ENCODE measurements around the gene PPP1R12C. TPM values are rescaled to one million over a fixed set of nuclear protein-coding genes. Genes with fewer than 3 reads are reported as not detected.

The PPP1R12C gene
- total RNA-seq, 1 donor from 2014 or later, result 16.7 TPM

DNA sequence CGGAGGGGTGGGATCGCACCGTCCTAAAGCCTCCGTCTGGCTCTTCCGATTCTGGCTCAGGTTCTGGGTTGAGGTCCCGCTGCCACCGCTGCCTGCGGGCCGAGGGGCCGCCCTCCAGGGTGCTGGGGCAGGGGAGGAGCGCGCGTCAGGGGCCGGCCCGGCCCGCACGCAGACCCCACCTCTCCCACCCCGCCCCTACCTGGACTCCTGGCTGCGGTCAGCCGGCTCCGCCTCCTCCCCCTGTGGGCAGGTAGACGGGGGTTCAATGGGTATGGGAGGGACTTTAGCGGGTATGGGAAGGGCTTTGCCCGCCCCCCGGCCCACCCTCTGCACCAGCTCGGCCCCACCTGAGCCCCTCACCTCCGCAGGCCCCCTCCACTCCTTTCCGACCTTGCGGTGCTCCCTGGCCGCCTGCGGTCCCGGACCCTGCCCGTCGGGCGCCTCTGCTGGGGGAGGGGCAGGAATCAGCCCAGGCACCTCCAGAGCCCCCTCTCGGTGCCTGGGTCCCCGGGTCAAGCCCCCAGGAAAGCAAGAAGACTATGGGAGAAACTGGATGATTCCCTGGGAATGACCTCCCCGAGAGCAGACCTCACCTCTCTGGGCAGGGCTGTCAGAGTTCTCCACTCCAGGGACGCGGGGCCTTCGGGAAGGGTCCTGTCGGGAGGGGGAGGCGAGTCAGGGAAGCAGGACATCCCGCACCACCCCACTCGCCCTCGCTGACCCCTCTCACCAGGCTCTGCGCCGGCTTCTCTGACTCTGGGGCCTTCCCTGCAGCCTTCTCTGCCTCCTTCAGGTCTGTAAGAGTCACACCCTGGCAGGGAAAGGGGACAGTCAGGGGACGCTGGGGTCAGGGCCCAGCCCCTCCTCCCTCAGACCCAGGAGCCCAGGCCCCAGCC, 24.8 kb downstream of the PPP1R12C start:
- peak in 1 of 2 donors; percentile 35 for DNase-seq (ENCODE audit: low spot score in 2 of 2)
- FAIRE-seq, result no peak

DNA sequence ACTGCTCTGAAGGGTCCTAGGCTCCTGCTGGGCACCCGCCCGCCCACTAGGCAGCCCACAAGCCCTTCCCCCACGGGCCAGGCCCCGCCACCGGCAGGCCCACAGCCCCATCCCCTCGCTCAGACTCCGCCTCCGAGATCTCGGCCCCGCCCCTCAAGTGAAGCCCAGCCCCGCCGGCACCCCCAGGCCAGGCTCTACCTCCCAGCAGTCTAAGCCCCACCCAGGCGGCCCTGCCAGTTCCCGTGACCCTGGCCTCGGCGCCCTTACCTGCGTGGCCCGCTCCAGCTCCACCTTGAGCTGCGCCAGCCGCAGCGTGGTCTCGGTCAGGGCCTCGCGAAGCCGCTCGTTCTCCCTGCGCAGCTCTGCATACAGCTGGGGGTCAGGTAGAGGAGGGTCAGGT, 25.5 kb downstream of the PPP1R12C start:
- FAIRE-seq (no peak), DNase-seq (ENCODE audit: low spot score in 2 of 2) (peak in 1 of 2 donors; percentile 35)

DNA sequence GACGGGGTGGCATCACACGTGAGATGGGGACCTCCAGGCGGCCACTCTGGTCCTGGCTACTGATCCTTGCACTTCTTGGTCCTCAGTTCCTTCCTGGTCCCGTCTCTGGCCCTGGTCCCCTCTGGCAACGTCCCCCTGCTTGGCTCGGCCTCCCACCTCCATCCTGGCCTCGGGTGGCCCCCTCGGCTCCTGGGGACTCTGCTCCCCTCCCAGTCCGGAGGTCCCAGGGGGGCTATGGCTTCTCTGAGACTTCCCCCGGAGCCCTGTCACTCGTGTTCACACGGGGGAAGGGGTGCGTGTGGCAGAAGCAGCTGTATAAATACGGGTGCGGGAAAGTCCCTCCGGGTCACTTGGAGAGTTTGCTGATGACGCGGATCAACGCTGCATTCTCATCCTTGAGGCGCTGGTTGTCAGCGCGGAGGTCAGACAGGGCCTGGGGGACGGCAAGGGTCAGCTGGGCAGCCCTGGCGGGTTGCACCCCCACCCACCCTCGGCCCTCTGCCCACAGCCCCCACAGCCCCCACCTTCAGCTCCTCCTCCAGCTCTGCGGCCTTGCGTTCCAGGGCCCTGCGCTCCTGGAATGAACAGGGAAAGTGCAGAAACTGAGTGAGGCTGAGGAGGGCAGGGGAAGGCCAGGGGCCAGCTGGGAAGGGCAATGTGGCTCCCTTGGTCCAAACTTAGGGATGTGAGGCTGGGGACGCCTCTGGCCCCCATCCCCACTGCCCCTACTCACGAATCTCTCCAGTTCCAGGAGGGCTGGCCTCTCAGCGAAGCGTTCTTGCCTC, 26.1 kb downstream of the PPP1R12C start:
- FAIRE-seq (no peak), DNase-seq (ENCODE audit: low spot score in 2 of 2) (peak in 1 of 2 donors; percentile 36)

DNA sequence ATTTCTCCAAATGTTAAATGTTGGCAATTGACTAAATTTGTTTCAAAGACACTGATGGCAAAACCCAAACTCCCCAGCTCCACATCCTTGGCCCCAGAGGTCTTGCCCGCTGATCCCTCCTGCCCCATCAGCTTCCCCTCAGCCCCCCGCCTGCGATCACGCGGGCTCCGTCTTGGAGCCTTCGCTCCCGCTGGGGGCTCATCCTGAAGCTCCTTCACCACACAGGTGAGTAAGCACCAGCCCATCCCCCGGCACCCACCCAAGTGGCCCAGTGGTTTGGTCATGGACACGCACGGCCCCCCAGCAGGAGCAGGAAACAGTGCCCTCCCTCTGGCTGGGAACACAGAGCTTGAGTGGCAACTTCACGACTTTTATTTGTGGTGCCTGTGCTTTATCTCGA, 26.9 kb downstream of the PPP1R12C start:
- FAIRE-seq (no peak), DNase-seq (ENCODE audit: low spot score in 2 of 2) (no peak)

DNA sequence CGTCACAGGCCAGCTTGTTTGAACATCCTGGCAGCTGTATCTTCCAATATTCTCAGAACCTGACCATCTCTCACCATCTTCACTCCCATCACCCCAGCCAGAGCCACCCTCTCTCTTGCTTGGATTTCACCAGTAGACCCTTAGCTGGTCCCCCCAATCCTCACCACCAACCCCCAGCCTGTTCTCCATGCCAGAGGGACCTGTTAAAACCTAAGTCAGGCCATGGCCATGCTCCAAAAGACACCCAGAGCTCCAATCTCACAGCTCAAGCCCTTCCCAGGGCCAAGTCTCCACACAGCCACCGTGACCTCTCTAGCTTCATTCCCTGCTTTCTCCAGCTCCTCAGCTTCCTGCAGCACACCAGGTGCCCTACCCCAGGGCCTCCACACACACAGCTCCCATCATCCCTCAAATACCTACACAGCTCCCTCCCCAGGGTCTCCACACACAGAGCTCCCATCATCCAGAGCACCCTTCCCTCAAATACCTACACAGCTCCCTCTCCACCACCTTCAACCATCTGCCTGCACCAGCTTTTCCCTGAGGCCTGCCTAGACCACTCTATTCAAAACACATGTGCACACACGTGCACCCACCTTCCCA, 28.0 kb downstream of the PPP1R12C start:
- FAIRE-seq (no peak), DNase-seq (ENCODE audit: low spot score in 2 of 2) (no peak)

DNA sequence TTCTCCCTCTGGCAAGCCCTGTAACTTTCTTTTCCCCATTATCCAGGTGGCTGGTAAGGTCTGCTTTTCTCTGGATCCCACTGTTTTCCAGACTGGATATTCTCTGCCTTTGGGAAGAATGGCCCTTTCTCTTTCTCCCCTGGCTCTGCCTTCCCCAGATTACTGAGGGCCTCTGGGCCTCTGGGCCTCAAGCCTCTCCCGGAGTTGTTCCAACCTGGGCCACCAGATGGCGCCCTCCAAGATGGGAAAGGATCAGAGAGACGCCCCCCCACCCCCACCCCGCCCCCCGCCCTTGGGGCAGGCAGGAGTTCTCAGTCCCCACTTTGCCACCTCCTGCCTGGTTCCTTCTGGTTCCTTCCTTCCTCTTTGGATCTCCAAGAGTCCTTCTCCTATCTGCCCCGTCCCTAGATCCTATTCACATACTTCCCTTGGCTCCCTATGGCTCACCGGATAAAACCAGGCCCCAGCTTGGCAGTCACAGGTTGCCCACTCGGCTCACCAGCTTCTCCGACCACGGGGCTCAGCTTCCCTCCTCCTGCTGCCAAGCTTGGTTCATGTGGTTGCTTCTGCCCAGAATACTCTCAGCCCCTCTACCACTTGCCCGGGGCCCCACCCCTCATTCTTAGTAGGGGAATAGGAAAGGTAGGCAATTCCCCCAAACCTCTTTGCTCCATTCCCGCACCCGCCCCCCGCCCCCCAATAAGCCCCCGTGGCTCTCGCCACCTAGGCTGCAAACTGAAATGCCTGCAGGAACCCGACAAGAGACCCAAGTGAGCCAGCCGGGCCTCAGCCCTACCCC, 28.7 kb downstream of the PPP1R12C start:
- no peak for FAIRE-seq
- DNase-seq (ENCODE audit: low spot score in 2 of 2), result peak; percentile 68 to 80

DNA sequence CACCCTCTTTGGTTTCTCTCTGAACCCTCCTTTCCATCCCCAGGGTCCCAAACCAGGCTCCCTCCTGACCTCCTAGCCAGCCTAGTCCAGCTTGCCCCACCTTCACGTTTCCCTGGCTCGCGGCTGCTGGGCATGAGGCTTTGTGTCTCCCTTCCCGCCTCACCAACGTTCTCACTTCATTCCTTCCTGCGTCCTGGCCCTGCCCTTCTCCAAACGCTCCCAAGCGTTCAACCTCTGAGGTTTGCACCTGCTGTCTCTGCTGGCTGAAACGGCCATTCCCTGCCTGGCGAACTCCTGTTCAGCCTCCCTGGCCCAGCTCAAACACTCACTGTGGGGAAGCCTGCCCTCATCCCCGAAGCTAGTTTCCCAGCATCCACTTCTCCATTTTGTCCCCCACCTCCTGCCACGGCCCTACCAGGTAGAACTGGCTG, 29.4 kb downstream of the PPP1R12C start:
- FAIRE-seq, result no peak
- no peak for DNase-seq (ENCODE audit: low spot score in 2 of 2)

DNA sequence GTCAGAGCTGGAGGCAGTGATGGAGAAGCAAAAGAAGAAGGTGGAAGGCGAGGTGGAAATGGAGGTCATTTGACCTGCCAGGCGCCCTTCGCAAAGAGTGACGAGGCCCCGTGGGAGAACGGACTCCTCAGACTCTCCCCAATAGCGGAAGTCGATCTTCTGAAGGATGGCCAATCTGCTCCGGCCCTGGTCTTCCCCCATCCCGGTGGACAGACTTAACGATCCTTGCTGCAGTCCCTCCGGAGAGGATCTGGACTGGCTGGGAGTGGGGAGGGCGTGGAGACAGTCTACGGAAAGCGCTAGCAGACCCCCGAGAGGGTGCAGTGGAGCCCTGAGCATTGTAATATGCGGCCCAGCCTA, 29.9 kb downstream of the PPP1R12C start:
- DNase-seq (ENCODE audit: low spot score in 2 of 2), result peak in 1 of 2 donors; percentile 45

DNA sequence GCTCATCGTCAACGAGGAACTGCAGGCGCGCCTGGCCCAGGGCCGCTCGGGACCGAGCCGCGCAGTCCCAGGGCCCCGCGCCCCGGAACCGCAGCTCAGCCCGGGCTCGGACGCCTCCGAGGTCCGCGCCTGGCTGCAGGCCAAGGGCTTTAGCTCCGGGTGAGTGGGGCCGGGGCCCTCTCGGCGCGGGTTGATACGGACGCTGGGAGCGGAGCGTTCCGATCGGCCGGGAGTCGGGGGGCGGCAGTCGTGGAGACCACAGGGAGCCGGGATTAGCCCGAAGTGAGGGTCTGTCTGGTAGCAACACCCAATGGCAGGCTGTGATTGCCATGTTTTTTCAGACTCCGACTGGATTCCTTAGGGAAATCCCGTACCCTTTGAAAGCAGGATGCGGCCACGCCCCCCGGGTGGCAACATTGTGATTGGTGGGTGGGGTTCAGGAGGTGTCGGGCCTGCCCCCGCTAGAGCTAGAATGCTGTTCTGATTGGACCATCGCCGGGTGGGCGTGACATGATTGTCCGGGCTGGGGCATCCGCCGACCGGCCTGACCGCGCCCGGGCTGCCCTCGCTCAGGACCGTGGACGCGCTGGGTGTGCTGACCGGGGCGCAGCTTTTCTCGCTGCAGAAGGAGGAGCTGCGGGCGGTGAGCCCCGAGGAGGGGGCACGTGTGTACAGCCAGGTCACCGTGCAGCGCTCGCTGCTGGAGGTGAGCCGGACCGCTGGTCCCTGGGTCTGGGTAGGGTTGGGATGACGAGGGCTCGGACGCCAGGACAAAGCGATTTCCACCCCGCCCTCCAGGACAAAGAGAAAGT, 30.5 kb downstream of the PPP1R12C start:
- no peak for FAIRE-seq
- peak; percentile 91 to 96 for DNase-seq (ENCODE audit: low spot score in 2 of 2)

More for the DNA sequence above, 29.9 kb downstream of the PPP1R12C start:
- no peak for FAIRE-seq

DNA sequence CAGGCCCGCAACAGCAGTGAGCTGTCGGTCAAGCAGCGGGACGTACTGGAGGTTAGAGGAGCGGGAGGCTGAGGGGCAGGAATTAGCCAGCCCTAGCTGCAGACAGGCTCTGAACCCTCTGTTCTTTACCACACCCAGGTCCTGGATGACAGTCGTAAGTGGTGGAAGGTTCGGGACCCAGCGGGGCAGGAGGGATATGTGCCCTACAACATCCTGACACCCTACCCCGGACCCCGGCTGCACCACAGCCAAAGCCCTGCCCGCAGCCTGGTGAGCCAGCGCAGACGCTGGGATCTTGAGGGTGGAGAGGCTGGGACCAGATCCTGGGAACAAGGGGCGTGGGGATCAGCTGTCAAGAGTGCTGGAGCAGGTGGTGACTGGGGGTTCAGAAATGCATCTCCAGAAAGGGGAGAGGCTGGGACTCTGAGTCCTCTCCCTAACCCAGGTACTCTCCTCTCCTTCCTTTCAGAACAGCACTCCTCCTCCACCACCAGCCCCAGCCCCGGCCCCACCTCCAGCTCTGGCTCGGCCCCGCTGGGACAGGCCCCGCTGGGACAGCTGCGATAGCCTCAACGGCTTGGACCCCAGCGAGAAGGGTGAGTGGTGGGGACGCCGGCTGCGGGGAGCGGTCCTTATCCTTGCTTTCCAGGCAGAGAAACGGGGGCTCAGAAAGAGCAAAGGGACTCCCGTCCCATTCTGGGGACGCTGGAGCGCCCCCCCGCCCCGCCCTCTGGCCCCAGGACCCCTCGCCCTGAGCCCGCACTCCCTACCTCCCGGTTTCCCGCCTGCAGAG, 31.3 kb downstream of the PPP1R12C start:
- DNase-seq (ENCODE audit: low spot score in 2 of 2), result peak in 1 of 2 donors; percentile 41
- FAIRE-seq, result no peak

DNA sequence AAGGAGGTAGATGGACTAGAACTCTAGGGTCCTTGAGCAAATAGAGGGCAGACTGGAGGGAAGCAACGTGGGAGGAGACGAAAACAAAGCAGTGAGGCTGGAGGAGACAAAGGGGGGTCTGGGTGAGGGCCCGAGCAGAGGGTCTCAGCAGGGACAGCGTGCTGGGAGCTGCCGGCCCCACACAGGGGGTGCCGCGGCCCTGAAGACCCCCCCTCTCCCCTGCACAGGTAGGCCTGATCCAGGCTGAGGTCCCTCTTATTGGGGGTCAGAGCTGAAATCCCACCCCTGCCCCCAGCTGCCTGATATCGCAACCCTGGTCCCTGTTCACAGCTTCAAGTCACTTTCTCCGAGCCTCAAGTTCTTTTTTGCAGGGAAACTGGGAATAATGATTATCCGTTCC, 33.0 kb downstream of the PPP1R12C start:
- no peak for DNase-seq (ENCODE audit: low spot score in 2 of 2)

DNA sequence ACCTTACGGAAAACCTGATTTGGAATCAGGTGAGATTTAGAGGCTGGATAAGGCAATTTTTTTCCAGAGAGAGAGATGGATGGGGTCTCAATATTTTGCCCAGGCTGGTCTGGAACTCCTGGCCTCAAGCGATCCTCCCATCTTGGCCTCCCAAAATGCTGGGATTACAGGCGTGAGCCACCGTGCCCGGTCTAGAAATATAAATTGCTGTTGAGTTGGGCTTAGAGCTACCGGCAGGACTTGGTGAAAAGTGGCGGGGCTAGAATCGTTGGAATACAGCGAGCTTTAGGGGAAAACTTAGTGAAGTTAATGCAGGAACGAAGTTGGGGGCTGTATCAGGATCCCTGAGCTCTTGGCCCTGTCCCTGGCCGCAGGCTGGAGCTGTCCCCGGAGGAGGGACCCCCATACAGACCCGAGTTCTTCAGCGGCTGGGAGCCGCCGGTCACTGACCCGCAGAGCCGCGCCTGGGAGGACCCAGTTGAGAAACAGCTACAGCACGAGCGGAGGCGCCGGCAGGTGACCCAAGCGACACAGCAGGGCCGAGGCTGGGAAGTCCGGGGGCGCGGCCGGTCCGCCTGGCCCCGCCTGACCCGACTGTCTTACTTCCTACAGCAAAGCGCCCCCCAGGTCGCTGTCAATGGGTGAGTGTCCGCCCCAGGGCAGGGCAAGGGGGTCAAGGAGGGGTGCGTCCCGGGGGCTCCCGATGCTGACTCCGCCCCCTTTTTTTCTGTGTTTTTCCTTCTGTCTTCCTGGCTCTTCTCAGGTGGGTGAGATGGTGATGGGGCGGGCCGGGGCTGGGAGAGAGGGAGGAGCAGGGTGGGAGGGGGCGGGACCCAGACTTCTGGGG, 34.2 kb downstream of the PPP1R12C start:
- DNase-seq (ENCODE audit: low spot score in 2 of 2), result no peak
- FAIRE-seq, result no peak

More for the DNA sequence above, 33.0 kb downstream of the PPP1R12C start:
- FAIRE-seq, result no peak

DNA sequence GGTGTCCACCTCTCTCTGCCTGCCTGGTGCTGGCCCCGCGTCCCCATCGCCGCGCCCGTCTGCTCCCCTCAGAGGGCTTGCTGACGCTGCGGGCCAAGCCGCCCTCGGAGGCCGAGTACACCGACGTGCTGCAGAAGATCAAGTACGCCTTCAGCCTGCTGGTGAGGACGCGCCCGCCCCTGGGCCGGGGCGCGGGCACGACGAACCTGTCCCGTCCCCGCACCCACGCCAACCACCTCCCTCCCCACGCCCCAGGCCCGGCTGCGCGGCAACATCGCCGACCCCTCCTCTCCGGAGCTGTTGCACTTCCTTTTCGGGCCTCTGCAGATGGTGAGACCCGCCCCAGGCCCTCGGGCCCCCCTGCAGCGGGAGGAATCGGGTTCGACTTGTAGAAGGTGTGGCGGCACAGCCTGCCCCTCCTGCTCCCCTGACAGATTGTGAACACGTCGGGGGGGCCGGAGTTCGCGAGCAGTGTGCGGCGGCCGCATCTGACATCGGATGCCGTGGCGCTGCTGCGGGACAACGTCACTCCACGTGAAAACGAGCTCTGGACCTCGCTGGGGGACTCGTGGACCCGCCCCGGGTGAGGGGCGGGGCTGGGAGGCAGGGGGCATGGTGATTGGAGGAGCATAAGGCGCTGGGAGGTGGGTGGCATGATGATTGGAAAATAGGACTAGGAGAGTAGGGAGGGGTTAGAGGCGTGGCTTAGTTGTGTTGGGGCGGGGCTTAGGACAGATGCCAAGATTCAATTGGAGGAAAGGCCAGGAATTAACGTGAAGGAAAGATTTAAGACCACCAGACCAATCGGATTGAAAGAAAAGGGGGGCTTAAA, 35.2 kb downstream of the PPP1R12C start:
- DNase-seq (ENCODE audit: low spot score in 2 of 2) (no peak), FAIRE-seq (no peak)

DNA sequence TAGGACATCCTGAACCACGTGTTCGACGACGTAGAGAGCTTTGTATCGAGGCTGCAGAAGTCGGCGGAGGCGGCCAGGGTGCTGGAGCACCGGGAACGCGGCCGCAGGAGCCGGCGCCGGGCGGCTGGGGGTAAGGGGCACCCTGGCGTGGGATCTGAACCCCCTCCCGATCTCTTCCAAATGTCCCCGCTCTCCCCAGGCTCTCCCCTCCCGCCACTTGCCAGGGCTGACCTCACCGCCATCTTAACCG, 35.7 kb downstream of the PPP1R12C start:
- no peak for DNase-seq (ENCODE audit: low spot score in 2 of 2)
- FAIRE-seq, result no peak

DNA sequence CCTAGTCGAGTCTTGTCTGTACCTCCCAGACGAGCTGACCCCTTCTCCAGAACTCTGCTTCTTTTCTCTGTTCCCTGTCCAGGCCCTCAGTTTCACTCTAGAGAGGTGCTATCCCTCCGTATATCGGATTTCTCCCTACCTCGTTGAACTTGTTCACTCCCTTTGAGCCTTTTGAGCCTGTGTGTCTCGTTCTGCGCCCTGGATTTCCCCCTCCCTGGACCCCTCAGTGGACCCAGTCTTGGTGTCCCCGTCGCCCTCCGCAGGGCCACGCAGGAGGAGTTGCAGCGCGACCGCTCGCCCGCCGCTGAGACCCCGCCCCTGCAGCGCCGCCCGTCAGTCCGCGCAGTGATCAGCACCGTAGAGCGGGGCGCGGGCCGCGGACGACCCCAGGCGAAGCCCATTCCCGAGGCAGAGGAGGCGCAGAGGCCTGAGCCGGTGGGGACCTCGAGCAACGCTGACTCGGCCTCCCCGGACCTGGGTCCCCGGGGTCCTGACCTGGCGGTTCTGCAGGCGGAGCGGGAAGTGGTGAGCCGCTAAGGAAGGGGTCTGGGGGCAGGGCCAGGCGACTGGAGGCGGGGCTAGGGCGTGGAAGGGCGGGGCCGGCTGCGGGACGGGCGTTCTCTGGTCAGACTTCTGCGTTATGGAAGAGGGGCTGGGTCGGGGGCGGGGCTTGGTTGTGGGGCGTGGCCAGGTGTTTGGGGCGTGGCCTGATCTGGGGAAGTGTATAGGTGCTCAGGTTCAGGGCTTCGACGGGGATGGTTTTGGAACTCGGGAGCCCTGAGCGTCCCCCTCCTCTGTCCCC, 36.3 kb downstream of the PPP1R12C start:
- peak; percentile 46 to 68 for DNase-seq (ENCODE audit: low spot score in 2 of 2)
- FAIRE-seq, result no peak

All from frontal cortex (tissue), 4 donors.